ENCODE results near the gene CEP72. TPM values are rescaled to one million over a fixed set of nuclear protein-coding genes. Genes with fewer than 3 reads are reported as not detected.
A peak's percentile ranks its signal among the peaks of the same experiment; 100 is the strongest.

Gene CEP72
- total RNA-seq, 4 donors from 2014 or later, result 2.2 to 33.8 (median 4.5) TPM

GRCh38 chr5:659496-660263, 47.5 kb downstream of the CEP72 start:
- Histone ChIP-seq H3K36me3 (peaks cover 0 to 31% (median 0%) of the 10 kb centered on the region in 3 donors), H3K9me3 (no peaks in the 10 kb centered on the region)

GRCh38 chr5:660491-661030, 48.4 kb downstream of the CEP72 start:
- TF ChIP-seq CTCF (IDR thresholded peaks at IDR 0.05) (no peak), POLR2A (IDR thresholded peaks at IDR 0.05) (no peak)
- H3K36me3 ChIP-seq, result peaks cover 0 to 37% (median 0%) of the 10 kb centered on the region in 3 donors
- H3K9me3 ChIP-seq, result no peaks in the 10 kb centered on the region
- H3K27me3 ChIP-seq, result no peaks in the 10 kb centered on the region
- DNase-seq, result no peak
- no peak overlapping the region for H3K4me3 ChIP-seq
- H3K27ac ChIP-seq, result no peak overlapping the region
- peaks cover 0 to 6% (median 0%) of the 10 kb centered on the region in 4 donors for H3K4me1 ChIP-seq

More at GRCh38 chr5:659496-660263, 47.5 kb downstream of the CEP72 start:
- H3K27me3 ChIP-seq, result no peaks in the 10 kb centered on the region
- DNase-seq, result no peak
- peaks cover 0 to 6% (median 0%) of the 10 kb centered on the region in 4 donors for H3K4me1 ChIP-seq
- no peak for TF ChIP-seq POLR2A (IDR thresholded peaks at IDR 0.05)
- no peak overlapping the region for H3K4me3 ChIP-seq
- H3K27ac ChIP-seq, result no peak overlapping the region

GRCh38 chr5:661891-662750, 50.0 kb downstream of the CEP72 start:
- Histone ChIP-seq H3K27me3 (no peaks in the 10 kb centered on the region), H3K4me3 (no peak overlapping the region), H3K9me3 (no peaks in the 10 kb centered on the region), H3K27ac (no peak overlapping the region), H3K36me3 (peaks cover 0 to 37% (median 0%) of the 10 kb centered on the region in 3 donors), H3K4me1 (peaks cover 0 to 6% (median 0%) of the 10 kb centered on the region in 4 donors)
- no peak for DNase-seq
- TF ChIP-seq CTCF (IDR thresholded peaks at IDR 0.05) (no peak), POLR2A (IDR thresholded peaks at IDR 0.05) (no peak)

- no peak for DNase-seq
- no peaks in the 10 kb centered on the region for H3K9me3 ChIP-seq
- TF ChIP-seq POLR2A (IDR thresholded peaks at IDR 0.05), result no peak
- no peak for TF ChIP-seq CTCF (IDR thresholded peaks at IDR 0.05)
- H3K27ac ChIP-seq, result no peak overlapping the region
- peaks cover 0 to 6% (median 0%) of the 10 kb centered on the region in 4 donors for H3K4me1 ChIP-seq
- no peak overlapping the region for H3K4me3 ChIP-seq
- H3K36me3 ChIP-seq, result peaks cover 0 to 36% (median 0%) of the 10 kb centered on the region in 3 donors
- H3K27me3 ChIP-seq, result no peaks in the 10 kb centered on the region
These were observed 50.8 kb downstream of the CEP72 start for GRCh38 chr5:662751-663435.

- Histone ChIP-seq H3K27me3 (no peaks in the 10 kb centered on the region), H3K27ac (peak overlapping the region in 2 of 4 donors; percentile 10 to 49), H3K36me3 (peaks cover 0 to 34% (median 0%) of the 10 kb centered on the region in 3 donors), H3K4me3 (no peak overlapping the region), H3K4me1 (peaks cover 0 to 6% (median 0%) of the 10 kb centered on the region in 4 donors), H3K9me3 (peaks cover 0 to under 1% (median 0%) of the 10 kb centered on the region in 4 donors)
- TF ChIP-seq CTCF (IDR thresholded peaks at IDR 0.05), result peak in 3 of 6 experiments; percentile 41 to 59 (median 47)
- no peak for TF ChIP-seq POLR2A (IDR thresholded peaks at IDR 0.05)
- DNase-seq, result peak in 2 of 3 donors; percentile 76 to 88
These were observed 51.5 kb downstream of the CEP72 start for GRCh38 chr5:663436-664342.
